OCI-LY3 (cell line): Measurements from ENCODE around the gene SCAF1.

Source experiments
- CTCF ChIP-seq: fragments of 200-600, 300-600 bp; sonication (generic); IDR thresholded peaks from 2 replicates; pipeline ENCODE4 v1.5.1; 2014; ENCODE audit warnings: antibody characterized with exemption, low read length, low read depth
- EZH2phosphoT487 ChIP-seq: fragments of 200-600 bp; shearing (Covaris generic); IDR thresholded peaks from 2 replicates; pipeline ENCODE4 v1.6.1; 2018; ENCODE audit warnings: antibody characterized with exemption, mixed run types, low read depth

DNA sequence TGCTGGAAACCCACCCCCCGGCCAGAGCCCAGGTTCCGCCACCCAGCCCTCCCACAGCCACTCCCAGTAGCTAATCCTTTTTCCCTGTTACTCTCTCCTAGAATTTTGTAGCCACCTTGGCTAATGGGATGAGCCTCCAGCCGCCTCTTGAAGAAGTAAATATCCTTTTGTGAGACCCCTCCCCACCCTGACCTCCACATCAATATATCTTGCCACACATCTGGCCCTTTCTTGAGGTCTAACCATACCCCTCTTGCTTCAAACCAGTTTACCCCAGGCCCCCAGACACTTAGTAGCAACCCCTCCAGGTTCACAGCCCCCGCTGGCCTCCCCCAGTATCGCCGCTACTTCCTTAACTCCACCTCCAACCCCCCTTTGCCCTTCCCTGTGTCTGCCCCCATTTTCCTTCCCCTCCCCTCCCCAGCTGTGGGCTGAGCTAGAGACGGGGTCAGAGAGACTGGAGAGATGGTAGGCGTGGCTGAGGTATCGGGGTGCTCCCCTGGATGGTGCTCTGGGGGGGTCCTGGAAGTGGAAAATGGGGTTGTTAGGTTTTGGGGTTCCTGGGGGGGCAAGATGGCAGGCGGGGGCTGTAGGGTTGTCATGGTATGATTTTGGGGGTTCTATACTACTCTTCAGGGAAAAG is 37.9 kb downstream of the SCAF1 start:
- no peak for TF ChIP-seq CTCF
- no peak for TF ChIP-seq EZH2phosphoT487
